SK-N-MC (cell line): ENCODE measurements around the gene VWA8.

ENCODE experiments used
- EZH2 ChIP-seq: fragments of 200-600 bp; sonication (generic); IDR thresholded peaks from one replicate; pipeline ENCODE4 v1.6.1; 2017; ENCODE audit warnings: antibody characterized with exemption
- FOXP2 ChIP-seq: optimal IDR thresholded peaks from 2 replicates; pipeline ENCODE3; 2011; ENCODE audit warnings: mild to moderate bottlenecking, moderate library complexity; ENCODE audit not compliant: insufficient read depth; ENCODE audit errors: extremely low read length, control extremely low read depth
- POLR2AphosphoS5 ChIP-seq: IDR thresholded peaks from 2 replicates; pipeline ENCODE4 v1.6.1; 2012; ENCODE audit warnings: mild to moderate bottlenecking, low read depth, low read length, borderline replicate concordance

DNA sequence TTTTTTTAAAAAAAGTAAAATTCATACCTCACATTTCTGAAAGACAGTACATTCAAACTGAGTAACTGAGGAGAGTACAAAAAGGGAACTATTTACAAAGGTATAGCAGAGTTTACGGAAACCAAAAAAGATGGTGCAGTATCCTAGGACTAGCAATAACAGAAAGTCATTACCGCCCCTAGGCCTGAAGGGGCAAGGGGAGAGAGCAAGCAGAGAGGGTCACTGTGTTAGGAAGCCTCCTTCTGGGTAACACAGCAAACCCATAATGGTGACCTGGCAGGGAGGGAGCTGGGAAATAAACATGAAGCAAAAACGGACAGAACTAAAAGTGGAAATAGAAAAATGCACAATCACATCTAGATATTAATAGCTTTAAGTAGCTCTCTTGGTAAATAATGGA is 8.2 kb downstream of the VWA8 start:
- no peak for TF ChIP-seq EZH2
- TF ChIP-seq POLR2AphosphoS5 = no peak
- TF ChIP-seq FOXP2 = no peak
